MM.1S (cell line): ENCODE results near the gene CNTN5.

Source experiments
- DNase-seq: peaks from one replicate; pipeline ENCODE4 v3.0.0-alpha.2; 2015
- H2AFZ ChIP-seq: fragments of 300-600 bp; sonication (generic); 2 replicates; pipeline ENCODE4 v1.6.0; 2016; ENCODE audit warnings: antibody characterized with exemption, low read length
- H3F3A ChIP-seq: fragments of 300-600 bp; sonication (generic); 2 replicates; pipeline ENCODE4 v1.6.1; 2016; ENCODE audit warnings: mild to moderate bottlenecking, antibody characterized with exemption, low read length, moderate library complexity, mixed read lengths; ENCODE audit not compliant: insufficient read depth
- H3K27ac ChIP-seq: fragments of 300-600 bp; sonication (generic); 2 replicates; pipeline ENCODE4 v1.5.1; 2016; ENCODE audit warnings: mild to moderate bottlenecking, low read length
- H3K27me3 ChIP-seq: fragments of 300-600 bp; sonication (generic); replicated peaks from 2 replicates; pipeline ENCODE4 v1.6.0; 2016; ENCODE audit warnings: low read length; ENCODE audit not compliant: insufficient read depth
- H3K36me3 ChIP-seq: fragments of 300-600 bp; sonication (generic); replicated peaks from 2 replicates; pipeline ENCODE4 v1.6.1; 2016; ENCODE audit warnings: mild to moderate bottlenecking, low read length, mixed read lengths; ENCODE audit not compliant: insufficient read depth
- H3K4me1 ChIP-seq: fragments of 300-600 bp; sonication (generic); 2 replicates; pipeline ENCODE4 v1.6.1; 2016; ENCODE audit warnings: low read length, mixed read lengths
- H3K4me2 ChIP-seq: fragments of 300-600 bp; sonication (generic); 2 replicates; pipeline ENCODE4 v1.6.0; 2016; ENCODE audit warnings: low read depth, low read length
- H3K4me3 ChIP-seq: fragments of 300-600 bp; sonication (generic); 2 replicates; pipeline ENCODE4 v1.5.1; 2016; ENCODE audit warnings: low read length, mixed read lengths
- H3K79me2 ChIP-seq: fragments of 300-600 bp; sonication (generic); 2 replicates; pipeline ENCODE4 v1.6.1; 2016; ENCODE audit warnings: mixed run types, low read length, mixed read lengths
- H3K9ac ChIP-seq: fragments of 300-600 bp; sonication (generic); 2 replicates; pipeline ENCODE4 v1.6.1; 2016; ENCODE audit warnings: low read length, mixed read lengths
- H3K9me2 ChIP-seq: fragments of 300-600 bp; sonication (generic); replicated peaks from 2 replicates; pipeline ENCODE4 v1.6.1; 2016; ENCODE audit warnings: mild to moderate bottlenecking, low read length, mixed read lengths; ENCODE audit not compliant: insufficient read depth
- H3K9me3 ChIP-seq: fragments of 300-600 bp; sonication (generic); replicated peaks from 2 replicates; pipeline ENCODE4 v1.6.1; 2016; ENCODE audit warnings: mild to moderate bottlenecking, low read length, mixed read lengths; ENCODE audit not compliant: insufficient read depth
- H4K20me1 ChIP-seq: fragments of 300-600 bp; sonication (generic); 2 replicates; pipeline ENCODE4 v1.6.1; 2016; ENCODE audit warnings: mild to moderate bottlenecking, low read length, moderate library complexity, mixed read lengths; ENCODE audit not compliant: insufficient read depth
- CTCF ChIP-seq: fragments of 300-600 bp; sonication (generic); IDR thresholded peaks from 2 replicates; pipeline ENCODE4 v1.5.1; 2016; ENCODE audit warnings: antibody characterized with exemption, low read length, mixed read lengths
- EZH2 ChIP-seq: fragments of 300-600 bp; sonication (generic); optimal IDR thresholded peaks from 2 replicates; pipeline ENCODE3; 2017; ENCODE audit warnings: low read depth, mild to moderate bottlenecking, antibody characterized with exemption, low read length, mixed read lengths
- EZH2phosphoT487 ChIP-seq: fragments of 300-600 bp; sonication (generic); IDR thresholded peaks from 2 replicates; pipeline ENCODE4 v1.6.1; 2018; ENCODE audit warnings: antibody characterized with exemption, low read length

The CNTN5 gene

GRCh38 chr11:99501655-99502054 lies 480.9 kb downstream of the CNTN5 start:
- no peak overlapping the region for H2AFZ ChIP-seq
- no peak overlapping the region for H3K27ac ChIP-seq
- no peaks in the 10 kb centered on the region for H3K36me3 ChIP-seq
- no peak overlapping the region for H3K9ac ChIP-seq
- DNase-seq, result no peak
- no peak overlapping the region for H3K4me3 ChIP-seq
- no peaks in the 10 kb centered on the region for H3K9me3 ChIP-seq
- no peak for TF ChIP-seq EZH2phosphoT487
- no peak for TF ChIP-seq EZH2
- no peak for TF ChIP-seq CTCF
- no peaks in the 10 kb centered on the region for H3F3A ChIP-seq
- H4K20me1 ChIP-seq, result no peaks in the 10 kb centered on the region
- H3K79me2 ChIP-seq, result no peaks in the 10 kb centered on the region
- H3K4me2 ChIP-seq, result no peak overlapping the region
- H3K9me2 ChIP-seq, result no peaks in the 10 kb centered on the region
- H3K27me3 ChIP-seq, result no peaks in the 10 kb centered on the region
- H3K4me1 ChIP-seq, result no peaks in the 10 kb centered on the region

- Histone ChIP-seq H3K9me3 (no peaks in the 10 kb centered on the region), H3K9me2 (no peaks in the 10 kb centered on the region), H4K20me1 (no peaks in the 10 kb centered on the region), H3K4me1 (no peaks in the 10 kb centered on the region), H3K9ac (no peak overlapping the region), H3K79me2 (no peaks in the 10 kb centered on the region), H3K27ac (no peak overlapping the region), H3K27me3 (no peaks in the 10 kb centered on the region), H3K4me3 (no peak overlapping the region), H3F3A (no peaks in the 10 kb centered on the region), H2AFZ (no peak overlapping the region), H3K4me2 (no peak overlapping the region), H3K36me3 (no peaks in the 10 kb centered on the region)
- no peak for TF ChIP-seq CTCF
- no peak for TF ChIP-seq EZH2
- TF ChIP-seq EZH2phosphoT487, result no peak
- no peak for DNase-seq
Measured at GRCh38 chr11:99505316-99505715, 484.6 kb downstream of the CNTN5 start.

GRCh38 chr11:99505831-99506230 lies 485.1 kb downstream of the CNTN5 start:
- Histone ChIP-seq H3K4me3 (no peak overlapping the region), H3K4me2 (no peak overlapping the region), H3F3A (no peaks in the 10 kb centered on the region), H3K9me3 (no peaks in the 10 kb centered on the region), H3K27ac (no peak overlapping the region), H3K4me1 (no peaks in the 10 kb centered on the region), H4K20me1 (no peaks in the 10 kb centered on the region), H3K36me3 (no peaks in the 10 kb centered on the region), H3K79me2 (no peaks in the 10 kb centered on the region), H3K9me2 (no peaks in the 10 kb centered on the region), H2AFZ (no peak overlapping the region), H3K27me3 (no peaks in the 10 kb centered on the region), H3K9ac (no peak overlapping the region)
- TF ChIP-seq CTCF, result no peak
- TF ChIP-seq EZH2, result no peak
- TF ChIP-seq EZH2phosphoT487, result no peak
- DNase-seq, result no peak
